HG02642 (cell line): ENCODE results near the gene KRT14.
"Not testable (repeated sequence)": the region's sequence is repeated elsewhere in the genome, so short reads cannot be mapped to it uniquely, and the experiment has no call there.

Experiments used
- ATAC-seq: cut with Tn5 transposase; IDR thresholded peaks from one replicate; pipeline ENCODE4 v1.9.1; 2021; ENCODE audit warnings: mild to moderate bottlenecking; ENCODE audit not compliant: unreplicated experiment, poor library complexity

Gene KRT14

DNA sequence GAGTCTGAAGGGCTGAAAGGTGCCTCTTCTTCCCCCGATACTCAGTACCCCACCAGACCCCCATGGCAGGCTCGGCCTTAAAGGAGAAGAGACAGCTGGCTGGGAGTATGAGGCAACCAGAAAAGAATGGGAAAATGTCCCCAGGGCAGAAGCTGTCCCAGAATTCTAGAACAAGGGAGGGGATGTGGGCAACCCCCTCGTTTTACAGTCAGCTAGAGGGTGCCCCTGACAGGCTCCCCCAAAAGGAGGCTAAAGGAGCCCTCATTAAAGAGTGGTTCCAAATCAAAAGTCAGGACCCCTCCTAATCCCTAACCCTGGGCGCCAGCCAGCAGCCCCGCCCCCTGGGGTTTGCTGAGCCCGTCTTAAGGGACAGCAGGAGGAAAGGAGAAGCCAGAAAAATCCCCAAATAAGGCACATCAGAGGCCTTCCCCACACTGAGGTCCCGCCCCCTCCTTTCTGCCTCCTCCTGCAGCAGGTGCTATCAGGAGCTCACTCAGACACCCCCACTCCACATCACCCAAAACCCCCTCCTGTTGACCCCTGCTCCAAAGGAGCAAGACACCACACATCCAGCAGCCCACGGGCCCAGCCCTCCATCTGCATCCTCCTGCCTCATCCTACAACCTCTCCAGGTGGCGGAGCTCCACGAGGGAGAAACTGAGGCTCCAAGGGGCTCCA lies 36.6 kb upstream of the KRT14 start:
- not testable (repeated sequence) for ATAC-seq

DNA sequence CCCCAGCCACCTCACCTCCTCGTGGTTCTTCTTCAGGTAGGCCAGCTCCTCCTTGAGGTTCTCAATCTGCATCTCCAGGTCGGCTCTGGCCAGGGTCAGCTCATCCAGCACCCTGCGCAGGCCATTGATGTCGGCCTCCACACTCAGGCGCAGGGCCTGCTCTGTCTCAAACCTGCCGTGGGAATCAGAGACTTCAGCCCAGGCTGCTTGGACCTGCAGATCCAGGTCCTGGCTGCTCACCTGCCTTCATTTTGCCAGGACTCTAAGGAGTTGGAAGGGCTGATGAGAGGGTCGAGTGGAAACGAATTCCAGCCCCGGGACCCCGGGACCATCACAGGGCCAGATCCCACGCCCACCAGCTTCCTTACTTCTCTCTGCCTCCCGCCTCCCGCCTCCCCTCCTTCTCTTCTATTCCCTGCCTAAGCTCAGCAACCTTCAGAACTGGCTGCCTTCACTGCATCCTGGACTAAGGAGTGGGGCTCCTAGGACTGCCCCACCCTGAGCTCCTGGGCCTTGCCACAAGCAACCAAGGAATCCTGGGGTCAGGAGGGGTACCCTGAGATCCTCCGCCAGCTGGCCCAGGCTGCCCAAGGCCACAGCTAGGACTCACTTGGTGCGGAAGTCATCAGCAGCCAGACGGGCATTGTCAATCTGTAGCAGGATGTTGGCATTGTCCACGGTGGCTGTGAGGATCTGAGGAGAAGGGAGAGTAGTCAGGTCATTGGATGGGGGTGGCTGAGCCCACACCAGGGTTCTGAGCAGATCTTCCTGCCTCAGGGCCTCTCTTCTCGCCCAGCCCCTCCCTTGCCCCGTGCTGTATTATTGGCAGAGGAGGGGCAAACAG lies 35.9 kb upstream of the KRT14 start:
- not testable (repeated sequence) for ATAC-seq

DNA sequence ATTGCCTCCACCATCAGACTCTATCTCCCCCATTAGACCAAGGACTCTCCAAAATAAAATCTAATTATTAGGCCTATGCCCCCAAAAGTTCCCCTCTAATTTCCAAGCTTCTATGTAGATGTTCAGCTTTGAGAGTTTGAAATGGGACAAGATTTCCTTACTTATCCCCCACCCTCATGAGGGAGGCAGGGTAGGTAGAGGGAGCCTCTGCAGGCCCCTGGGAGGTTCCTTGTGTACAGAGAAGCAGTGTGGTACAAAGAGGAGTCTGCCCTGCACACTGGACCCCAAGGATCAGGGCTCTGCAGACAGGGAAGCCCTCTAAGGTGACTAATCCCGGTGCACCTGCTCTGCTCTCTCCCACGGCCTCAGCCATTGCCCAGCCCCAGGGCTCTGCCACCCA lies 35.2 kb upstream of the KRT14 start:
- no peak for ATAC-seq

DNA sequence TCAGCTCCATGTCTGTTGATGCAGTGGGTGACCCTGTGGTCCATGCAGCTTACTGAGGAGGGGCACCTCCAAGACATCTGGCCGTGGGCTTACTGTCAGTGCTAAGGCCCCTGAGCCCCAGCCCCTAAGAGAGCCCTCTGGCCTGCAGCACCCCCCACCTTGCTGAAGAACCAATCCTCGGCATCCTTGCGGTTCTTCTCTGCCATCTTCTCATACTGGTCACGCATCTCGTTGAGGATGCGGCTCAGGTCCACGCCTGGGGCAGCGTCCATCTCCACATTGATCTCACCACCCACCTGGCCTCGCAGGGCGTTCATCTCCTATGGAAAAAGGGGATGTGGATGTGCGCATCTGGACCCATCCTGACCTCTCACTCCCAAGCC lies 34.7 kb upstream of the KRT14 start:
- not testable (repeated sequence) for ATAC-seq

DNA sequence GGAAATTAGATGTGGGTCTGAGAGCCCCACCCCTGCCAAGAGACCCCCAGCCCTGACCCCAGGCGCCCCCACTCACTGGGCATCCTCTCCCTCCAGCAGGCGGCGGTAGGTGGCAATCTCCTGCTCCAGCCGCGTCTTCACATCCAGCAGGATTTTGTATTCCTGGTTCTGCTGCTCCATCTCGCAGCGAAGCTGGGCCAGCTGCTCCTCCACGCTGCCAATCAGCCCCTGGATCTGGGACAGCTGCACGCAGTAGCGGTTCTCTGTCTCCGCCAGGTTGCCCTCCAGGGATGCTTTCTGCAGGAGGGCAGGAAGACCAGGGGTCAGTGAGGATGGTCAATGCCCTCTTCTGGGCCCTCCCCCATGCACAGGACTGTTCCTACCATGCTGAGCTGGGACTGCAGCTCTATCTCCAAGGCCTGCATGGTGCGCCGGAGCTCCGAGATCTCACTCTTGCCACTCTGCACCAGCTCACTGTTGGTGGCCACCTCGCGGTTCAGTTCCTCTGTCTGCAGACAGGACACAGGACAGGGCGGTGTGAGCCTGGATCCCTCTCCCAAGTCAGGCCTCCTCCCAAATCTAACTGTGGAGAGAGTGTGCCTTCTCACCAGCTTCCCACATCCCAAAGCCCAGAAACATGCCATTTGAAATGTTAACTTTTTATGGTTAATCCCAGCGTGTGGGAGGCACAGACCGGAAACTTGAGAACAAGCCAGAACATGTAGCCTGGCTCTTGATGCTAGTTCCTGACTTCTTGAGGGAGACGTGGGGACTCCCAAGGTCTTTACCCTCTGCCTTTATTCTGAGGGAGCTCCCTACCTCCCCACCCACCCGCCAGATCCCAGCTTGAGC lies 34.1 kb upstream of the KRT14 start:
- no peak for ATAC-seq

DNA sequence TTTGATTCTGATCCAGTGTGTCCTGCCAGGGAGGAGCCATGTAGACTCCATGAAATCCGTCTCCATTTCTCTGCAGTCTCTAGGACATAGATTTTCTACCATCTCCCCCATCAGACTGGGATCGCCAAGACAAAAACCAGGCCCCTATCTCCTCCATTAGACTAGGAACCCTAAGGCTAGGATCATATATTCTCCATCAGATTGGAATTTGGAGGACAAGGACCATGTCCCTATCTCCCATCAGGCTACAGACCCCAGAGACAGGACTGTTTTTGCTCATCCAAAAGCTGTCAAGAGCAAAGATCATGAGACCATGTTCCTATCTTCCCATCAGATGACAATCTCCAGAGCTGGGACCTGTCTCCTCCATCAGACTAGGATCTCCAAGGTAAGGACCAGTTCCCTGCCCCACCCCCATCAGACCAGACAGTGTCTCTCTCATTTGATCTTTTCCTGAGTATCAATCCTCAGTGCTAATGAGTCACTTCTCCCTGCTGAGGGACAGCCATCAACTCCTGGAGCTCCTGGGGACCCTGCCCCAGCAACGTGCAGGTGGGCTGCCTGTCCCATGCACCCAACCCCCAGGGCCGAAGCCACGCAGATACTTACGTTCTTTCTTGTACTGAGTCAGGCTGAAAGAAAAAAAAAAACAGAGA lies 33.4 kb upstream of the KRT14 start:
- not testable (repeated sequence) for ATAC-seq

DNA sequence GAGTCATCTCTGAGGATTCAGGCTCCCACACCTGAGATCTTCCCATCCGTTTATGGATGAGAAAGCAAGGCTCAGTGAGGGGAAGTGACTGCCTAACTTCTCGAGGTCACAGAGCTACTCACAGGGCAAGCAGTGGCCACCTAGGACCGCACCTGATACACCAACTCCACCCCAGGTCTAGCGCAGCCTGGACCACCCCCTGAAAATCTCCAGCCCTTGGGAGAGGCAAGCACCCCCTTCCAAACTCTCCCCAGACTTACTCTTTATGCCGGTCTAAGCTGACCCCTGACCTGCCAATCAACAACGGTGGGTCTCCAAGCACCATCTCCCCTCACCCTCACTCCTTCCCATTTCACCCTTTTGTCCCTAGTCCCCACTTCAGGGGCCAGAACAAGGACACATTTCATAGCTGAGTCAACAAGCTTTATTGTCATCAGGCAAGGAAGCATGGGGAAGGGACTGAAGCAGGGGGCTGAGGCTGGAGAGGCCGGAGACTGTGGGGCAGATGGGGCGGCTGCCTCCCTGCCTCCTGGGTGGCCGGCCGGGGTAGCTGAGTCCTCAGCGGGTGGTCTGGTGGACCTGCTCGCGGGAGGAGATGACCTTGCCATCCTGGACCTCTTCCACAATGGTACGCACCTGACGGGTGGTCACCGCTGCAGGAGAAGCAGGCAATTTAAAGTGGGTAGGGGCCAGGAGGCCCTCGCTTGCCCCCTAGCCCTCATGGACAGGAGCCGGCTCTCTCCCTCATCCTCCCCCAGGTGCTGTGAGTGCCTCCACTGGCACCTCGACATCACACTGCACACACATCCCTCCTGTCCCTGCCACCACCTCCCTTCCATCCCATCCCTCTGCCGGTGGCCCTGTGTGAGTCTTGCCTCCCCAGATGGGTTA lies 32.6 kb upstream of the KRT14 start:
- ATAC-seq = no peak

DNA sequence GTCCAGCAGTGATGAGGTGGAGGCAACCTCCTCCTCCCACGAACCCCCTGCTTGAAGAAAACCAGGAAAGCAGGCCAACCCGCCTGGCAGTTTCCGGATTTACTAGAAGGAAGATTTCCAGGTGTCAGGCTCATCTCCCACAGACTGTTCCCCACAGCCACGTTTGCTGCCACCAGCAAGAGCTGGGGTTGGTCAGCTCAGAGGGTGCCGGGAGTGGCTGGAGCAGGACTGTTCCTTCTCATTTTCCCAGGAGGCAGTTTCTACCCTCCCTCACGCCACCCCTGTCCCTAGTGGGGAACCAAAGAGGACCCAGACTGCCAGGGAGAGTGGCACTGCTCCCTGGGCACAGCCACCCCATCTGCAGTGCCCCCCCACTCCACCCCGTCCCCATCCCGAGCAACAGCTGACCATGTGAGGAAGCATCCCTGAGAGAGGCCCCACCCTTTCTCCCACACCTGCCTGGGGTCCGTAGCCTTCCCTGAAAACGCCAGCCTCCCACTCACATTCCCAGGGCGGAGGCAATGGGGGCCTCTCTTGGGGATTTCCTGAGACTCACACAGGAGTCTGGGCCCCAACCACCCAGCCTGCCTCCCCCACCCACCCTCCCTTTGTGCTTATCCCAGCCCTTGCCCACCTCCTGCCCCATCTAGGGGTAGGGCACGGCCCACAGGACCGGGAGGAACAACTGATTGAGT lies 31.8 kb upstream of the KRT14 start:
- no peak for ATAC-seq

DNA sequence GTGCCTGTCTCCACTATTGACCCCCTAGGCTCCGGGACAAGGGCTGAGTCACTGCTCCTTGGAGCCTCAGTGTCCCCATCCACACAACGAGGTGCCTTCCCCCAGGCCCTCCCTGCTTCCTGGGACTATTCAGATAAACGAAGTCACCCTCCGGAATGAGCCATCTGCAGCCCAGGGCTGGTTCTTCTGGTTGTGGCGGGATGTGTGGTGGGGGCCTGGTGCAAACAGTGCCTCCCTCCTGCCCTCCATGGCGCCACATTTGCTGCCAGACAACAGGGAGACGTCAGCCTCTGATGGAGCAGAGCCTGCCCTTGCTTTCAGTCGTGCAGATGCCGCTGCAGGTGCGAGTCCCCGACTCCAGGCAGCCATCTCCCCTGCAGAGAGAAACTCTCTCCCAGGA lies 31.0 kb upstream of the KRT14 start:
- ATAC-seq = no peak

DNA sequence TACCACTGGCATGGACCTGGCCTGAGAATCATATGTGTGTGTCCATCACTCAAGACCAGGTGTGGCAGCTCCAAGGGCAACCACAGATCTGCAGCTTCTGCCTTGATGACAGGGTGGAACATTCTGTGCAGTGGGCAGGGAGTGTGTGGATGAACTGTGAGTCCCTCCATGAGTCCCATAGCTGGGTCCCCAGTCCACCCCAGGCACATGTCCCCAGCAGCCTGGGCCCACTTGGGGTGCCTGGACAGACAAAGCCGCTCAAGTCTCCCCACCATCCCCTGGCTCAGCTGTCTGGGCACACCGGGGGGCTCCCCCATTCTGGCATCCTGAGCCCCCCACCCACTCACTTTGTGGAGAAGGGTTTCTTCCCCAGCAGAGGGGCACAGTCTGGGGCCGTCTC lies 30.4 kb upstream of the KRT14 start:
- no peak for ATAC-seq

DNA sequence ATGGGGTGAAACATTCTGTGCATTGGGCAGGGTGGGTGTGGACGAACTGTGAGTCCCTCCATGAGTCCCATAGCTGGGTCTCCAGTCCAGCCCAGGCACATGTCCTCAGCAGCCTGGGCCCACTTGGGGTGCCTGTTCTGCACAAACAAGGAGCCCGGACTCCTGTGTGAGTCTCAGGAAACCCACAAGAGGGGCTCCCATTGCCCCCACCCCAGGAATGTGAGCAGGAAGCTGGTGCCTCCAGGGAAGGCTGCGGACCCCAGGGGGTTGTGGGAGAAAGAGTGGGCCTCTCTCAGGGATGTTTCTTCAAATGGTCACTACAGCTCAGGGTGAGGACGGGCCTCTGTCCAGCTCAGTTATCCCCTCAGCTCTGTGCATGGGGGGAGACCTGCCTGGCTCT lies 29.8 kb upstream of the KRT14 start:
- not testable (repeated sequence) for ATAC-seq

DNA sequence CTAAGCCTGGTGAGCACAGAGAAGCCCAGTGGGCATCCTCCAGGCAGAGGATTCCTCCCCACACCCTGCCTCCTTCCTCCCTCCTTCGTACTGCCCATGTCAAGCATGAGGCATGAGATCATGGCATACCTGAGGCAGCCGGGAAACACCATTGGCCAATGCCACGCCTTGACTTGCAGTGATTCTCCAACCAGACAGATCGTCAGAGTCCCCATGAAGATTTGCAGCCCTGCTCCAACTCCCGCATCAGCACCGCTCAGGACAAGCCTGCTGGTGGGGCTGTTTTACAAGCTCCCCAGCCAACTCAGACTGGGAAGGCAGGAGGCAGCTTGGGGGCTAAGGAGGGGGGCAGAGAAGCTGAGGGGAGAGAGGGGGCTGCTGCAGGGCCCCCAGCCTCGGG lies 28.8 kb upstream of the KRT14 start:
- no peak for ATAC-seq

DNA sequence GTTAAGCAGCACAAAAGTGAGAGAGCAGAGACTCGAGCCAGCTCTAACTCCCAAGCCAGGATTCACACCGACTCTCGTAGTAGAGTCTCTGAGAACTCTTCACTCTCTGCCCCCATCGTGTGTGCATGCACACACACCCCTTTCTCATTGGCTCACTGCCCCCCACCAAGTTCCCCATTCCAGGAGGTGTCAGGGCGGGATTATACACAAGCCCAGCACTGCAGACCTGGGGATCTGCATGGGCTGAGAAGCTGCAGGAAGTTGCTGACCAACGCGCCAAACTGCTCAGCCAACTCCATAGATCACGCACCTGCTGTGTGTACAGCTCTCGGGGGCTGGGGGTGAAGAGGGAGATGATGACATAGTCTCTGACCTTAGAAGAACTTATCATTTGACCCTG lies 28.1 kb upstream of the KRT14 start:
- not testable (repeated sequence) for ATAC-seq

DNA sequence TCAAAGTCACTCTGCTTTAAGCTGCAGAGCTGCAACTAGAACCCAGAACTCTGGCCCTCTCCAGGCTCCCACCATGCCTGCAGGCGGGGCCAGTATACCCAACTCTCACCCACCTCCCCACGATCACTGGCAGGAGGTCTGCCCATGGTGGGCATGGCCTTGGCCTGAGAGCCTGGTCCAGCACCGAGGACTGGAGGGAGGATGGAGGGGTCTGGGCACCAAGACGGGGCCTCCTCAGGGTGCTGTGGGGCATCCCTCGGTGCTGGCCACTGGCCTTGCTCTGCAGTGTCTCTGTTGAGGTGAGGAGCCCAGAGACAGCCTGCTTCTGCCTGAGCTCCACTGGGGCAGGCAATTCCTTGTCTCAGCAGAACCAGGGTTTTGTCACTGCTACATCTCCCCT lies 27.4 kb upstream of the KRT14 start:
- ATAC-seq = no peak

DNA sequence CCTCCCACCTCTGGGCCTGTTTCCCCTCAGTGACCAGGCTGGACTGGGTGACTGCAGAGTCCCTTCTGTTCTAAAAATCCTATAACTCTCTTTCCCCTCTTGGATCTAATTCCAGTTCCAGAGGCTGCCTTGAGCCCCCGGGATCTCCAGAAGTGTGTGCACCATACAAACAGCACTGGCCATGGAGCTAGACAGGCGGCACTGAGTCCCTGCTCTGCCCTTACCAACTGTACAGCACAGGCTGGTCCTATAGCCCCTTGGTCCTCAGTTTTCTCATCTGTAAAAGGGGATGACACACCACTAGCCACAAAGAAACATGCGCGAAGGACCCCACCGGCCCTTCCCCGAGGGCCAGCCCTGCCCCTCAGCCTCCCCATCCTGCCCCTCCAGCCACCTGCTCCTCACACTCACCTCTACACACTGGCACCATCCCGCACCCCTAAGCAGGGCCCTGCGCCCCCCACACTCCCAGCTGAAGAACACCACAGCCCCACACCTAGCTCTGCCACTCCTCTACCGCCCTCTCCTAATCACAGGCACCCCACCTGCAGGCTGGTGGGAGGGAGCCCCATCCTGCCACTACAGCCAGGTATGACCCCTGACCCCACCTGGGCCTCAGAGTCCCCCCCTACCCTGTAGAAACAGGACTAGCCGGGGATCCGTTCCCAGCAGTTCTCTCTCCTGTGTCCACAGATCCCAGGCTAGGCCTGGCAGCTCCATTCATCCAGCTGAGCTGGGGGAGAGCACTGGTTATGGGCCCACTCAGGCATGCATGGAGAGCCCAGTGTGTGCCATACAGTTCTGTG lies 26.8 kb upstream of the KRT14 start:
- no peak for ATAC-seq

DNA sequence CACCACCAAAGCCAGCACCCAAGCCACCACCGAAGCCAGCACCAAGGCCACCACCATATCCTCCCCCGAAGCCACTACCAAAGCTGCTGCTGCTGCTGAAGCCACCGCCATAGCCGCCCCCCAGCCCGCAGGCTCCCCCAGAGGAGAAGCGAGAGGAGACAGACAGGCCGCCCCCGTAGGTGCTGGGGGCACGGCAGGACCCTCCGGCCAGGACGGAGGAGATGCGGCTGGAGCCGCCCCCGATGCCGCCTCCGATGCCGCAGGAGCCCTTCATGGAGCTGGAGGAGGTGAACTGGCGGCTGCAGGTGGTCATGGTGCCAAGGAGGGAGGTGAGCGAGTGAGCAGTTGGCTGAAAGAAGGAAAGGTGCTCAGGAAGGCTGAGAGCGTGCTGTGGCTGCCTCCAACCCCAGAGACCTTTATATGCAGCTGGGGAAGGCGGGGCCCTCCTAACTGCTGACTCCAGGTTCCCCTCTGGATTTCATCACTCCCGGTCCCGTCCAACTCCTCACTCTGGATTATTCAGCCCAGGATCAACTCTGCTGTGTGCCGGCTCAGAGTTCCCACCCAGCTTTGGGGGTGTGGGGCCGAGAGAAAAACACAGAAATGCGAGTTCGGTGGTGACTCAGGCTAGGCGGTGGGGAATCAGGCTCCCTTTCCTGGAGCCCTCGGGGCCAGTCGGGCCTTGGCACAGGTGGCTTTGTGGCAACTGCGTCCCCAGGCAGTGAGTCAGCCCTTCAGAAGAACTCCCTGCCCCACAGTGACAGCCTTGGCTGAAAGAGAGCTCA lies 25.9 kb upstream of the KRT14 start, which contains the start of gene KRT16:
KRT16 (minus strand) TSS at position 392 of the 785 bp plus-strand sequence; CDS start at position 313, 79 bp downstream.
- not testable (repeated sequence) for ATAC-seq

DNA sequence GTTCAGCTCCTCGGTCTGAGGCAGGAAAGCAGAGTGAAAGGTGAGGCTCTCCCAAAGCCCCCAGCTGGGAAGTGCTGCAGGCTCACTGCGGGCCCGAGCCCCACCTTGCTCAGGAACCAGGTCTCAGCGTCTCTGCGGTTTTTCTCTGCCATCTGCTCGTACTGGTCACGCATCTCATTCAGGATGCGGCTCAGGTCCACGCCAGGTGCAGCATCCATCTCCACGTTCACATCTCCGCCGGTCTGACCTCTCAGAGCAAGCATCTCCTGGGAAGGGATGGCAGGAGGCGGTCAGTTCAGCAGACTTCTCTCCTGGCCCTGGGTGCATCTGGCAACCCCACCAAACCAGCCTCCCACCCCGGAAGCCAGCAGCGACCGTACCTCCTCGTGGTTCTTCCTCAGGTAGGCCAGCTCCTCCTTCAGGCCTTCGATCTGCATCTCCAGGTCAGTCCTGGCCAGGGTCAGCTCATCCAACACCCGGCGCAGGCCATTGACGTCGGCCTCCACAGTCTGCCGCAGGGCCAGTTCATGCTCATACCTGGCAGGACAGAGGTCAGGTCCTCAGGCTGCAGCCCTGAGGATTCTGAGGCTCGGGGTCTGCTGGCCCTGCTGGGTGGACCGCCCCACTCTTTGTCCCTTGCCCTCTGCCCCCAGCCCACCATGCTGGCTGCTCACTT lies 24.4 kb upstream of the KRT14 start:
- ATAC-seq = no peak
